Measurements from ENCODE around the gene DENND4B. TPM values are rescaled to one million over a fixed set of nuclear protein-coding genes. Genes with fewer than 3 reads are reported as not detected.
A peak's percentile ranks its signal among the peaks of the same experiment; 100 is the strongest.

The DENND4B gene
- polyA plus RNA-seq, 5 donors: 37.1 to 53.7 (median 46.2) TPM

DNA sequence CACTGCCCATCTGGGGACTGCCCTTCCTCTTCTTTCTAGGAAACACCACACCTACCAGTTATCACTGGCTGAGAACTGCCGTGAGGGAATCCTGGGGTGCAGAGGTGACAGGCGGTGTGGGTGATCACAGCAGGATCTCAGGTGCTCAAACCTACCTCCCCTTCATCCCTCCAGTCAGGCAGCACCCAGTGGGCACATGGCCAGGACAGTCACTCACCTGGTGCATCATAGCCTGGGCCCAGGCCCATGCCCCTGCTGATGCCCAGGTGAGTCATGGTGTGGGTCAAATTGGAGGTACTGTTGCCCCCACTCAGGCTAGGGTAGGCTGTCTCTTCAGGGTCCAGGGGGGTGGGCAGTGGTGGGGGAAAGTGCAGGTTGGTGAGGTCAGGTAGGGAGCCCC, 5.3 kb upstream of the DENND4B start:
- no peak for DNase-seq

DNA sequence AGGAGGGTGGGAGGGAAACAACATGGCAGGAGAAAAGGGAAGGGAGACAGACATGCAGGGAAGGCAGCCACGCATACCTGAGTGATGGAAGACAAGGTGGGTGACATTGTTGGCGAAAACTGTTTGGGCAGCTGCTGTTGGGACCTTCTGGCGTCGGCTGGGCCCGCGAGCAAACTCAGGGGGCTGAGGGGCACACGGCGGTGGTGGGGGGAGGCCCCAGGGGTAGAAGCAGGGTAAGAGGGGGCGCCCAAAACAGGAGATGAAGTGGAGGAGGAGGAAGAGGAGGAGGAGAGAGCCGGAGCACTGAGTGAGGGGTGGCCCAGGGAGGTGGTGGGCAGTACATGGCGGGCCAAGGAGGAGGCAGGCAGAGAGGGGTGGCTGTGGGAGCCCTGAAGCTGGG, 4.7 kb upstream of the DENND4B start:
- no peak for DNase-seq

DNA sequence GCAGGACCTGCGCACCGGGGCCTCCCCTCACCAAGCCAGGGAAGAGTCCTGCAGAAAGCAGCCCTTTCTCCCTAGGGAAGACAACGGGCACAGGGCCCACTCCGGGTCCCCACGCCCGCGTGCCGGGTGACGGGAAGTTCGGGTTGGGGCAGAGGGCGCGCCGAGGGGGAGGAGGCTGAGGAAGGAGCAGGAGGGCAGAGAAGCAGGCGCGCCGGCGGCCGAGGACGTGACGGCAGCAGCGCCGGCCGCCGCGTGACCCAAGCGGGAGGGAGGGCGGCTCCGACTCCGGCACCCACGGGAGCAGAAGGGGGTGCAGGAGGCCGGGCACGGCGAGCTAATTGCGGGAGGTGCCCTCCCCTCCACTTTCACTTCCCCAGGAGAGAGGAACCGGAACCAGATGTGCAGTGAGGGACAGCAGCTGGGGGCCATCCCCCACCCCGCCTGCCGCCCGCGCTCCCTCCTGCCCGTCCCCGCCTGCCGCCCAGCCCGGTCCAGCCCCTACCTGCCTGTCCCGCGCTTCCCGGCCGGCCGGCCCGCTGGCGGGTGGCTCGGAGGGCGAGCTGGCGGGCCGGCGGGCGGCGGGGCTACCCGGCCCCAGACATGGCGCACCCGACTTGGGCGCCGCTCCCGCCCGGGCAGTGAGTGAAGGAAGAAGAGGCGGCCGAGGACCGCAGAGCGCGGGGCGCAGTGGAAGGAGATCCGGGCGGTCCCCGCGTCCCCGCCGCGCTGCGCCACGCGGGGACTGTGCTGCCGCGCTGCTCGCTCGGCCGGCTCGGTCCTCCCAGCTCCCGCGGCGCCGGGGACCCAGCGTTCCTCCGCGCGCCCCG, 510 bp downstream of the DENND4B start:
- peak in 1 of 2 donors; percentile 61 for DNase-seq

DNA sequence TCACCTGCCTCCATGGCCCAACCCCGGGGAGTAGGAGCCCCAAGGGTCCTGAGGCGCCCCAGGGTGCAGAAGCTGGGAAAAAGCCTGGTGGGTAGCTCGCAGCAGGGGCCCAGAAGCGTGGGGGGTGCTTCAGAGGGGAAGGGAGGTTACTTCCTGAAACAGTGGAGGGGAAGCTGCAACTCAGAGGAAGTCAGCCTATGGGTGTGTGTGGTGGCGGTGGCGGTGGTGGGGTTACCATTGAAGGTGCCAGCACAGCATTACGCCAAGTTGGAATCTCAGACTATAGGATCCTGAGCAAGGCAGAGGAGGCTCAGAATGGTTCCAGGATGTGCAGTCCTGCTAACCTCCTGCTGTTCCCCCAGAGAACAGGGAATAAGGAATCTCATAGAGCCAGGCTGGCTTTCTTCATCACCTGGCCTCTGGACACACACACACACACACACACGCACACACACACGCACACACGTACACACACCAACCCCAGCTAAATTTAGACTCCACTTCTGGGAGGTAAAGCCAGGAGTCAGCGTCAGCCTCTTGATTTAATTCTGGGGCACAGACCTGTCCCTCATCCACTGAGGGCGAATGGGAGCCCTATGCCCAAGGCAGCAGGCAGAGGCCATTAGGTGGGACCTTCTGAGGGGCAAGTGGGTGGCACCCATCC, 1.3 kb downstream of the DENND4B start:
- DNase-seq: peak in 1 of 2 donors; percentile 33

DNA sequence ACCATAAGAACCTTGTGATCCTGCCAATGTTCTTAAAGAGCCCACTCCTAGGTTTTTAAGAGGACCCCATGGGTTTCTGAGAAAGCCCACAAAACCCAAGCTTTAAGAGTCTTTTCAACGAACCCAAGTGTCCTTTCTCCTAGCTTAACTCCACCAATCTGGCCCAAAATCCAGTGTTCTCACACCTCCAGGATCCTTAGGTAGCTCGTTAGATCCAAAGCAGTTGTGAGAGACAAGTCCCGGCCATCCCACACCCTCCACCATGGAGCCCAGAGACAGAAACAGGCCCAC, 1.7 kb downstream of the DENND4B start:
- DNase-seq: no peak

DNA sequence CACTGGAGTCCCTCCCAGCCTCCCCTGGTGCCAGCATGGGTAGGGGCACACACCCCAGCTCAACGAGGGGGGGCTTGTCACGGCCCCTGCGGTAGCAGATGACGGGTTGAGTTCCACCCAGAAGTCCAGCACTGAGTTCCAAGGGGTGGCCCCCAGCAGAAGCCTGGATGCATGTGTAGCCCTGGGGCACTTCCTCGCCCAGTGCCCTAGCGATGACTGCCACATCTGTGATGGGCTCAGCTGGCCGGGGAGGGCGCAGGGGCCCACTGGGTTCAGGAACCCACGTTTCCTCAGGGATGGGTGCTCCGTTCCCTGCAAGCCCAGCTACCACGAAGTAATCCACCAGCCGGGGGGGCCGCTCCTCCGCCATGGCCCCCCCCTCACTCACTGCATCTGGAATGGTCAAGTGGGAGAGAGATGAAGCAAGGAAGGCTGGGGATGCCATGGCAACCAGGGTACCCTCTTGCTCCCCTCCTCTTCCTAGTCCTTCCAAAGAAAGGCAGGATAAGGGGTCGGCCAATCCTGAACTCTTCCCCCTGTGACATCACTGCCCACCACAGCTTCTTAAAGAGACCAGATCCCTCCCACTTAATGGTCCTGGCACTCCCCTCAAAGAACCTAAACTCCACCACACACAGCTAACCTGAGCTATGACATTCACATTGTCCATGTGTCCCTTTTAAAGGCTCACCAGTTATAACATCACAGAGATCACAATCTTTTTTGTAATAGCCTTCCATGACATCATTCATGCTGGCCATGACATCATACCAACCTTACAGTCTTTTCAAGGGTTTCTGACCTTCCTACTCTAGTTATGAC, 2.3 kb downstream of the DENND4B start:
- DNase-seq: no peak

DNA sequence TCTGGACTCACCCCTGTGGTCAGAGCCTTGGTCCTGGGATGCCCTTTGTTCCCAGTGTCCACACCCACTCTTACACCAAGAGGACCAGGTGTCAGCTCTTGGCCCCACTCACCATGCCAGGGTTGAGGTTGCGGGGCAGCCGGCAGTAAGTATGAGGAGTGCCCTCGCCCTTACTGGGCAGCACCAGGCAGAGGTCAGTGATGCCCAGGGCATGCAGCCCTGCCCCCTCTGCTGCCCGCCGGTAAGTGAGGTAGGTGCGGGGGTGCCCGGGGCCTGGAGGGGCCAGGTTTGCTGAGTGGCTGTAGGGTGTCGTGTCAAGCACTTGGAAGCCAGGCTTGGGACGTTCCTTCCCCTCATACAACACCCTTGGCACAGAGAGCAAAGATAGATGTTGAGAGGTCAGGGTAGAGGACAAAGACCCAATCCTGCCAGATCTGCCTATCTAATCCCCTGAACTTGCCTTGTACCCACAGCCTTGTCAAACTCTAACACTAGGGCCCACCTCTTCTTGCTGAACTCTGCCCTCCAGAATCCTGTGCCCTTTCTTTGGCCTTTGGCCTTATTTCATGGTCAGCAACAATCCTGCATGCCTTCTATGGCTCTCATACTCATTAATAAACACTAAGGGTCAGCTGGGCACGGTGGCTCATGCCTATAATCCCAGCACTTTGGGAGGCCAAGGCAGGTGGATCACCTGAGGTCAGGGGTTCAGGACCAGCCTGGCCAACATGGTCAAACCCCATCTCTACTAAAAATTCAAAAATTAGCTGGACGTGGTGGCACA, 3.6 kb downstream of the DENND4B start:
- DNase-seq: no peak

DNA sequence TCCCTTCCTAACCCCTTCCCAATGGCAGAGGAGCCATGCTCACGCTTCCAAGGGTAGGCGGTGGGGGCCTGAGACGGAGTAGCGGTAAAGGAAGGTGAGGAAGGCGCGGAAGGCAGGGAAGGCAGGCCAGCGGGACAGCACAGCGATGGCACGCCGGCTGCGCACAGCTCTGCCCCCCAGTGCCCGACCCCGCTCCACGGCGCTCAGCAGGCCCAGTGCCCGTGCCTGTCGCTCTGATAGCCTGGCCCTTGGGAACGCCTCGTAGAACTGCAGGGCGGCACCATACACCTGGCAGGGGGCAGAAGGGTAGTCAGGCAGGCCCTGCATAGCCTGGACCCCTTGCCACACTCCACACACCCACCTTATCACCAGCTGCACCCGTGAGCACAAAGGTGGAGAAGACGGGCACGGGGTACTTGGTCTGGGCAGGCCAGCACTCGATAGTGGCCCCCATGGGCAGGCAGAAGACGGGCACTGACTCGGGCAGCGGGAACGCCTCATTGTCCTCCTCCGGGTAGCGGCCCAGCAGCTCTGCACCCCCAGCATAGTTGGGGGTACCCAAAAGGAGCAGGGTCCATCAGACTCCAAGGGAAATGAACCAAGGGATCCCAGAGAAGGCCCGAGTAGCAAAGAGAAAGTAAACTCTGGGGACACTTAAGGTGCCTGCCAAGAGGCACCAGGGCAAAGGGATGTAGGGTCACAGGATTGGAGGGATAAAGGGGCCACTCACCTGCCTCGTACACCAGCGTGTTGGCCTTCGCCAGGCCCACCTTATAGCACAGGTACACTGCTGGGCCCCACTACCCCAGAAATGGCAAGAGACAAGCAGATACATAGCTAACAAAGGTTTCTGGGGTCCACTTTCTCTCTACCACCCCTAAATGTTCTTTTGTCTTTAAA, 4.4 kb downstream of the DENND4B start:
- DNase-seq: no peak

DNA sequence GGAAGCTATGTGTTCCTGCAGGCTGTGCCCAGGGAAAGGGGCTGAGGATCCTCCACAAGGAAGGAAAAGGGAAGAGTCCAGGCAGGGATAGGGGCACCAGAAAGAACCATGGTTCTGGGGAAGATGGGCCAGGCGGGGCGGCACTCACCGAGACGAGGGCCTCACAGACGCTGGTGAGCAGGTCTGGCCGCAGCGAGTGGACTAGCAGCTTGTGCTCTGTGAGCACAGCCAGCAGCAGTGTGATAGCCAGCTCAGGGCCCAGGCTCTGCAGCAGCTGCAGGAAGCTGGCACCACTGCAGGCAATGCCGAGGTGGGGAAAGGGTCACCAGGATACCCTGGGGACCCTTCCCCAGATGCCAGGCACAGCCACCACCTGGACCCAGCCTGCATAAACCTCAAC, 5.8 kb downstream of the DENND4B start:
- no peak for DNase-seq

DNA sequence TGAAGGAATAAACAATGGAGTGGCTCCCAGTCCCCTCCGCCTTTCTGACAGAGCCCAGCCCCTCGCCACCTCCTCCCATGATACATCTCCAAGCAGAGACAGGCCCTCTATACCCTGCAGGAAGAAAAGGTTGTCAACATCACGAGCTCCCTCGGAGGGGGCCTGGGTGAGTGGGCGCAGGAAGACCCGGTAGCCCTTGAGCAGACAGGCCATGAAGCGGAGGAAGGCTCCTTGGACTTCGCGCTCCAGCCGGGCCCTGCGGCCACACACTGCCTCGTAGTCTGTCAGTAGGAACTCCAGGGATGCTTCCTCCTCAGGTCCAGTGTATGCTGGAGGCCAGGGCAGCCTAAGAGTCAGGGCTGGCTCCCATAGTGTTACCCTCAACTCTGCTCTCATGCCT, 7.0 kb downstream of the DENND4B start:
- no peak for DNase-seq

DNA sequence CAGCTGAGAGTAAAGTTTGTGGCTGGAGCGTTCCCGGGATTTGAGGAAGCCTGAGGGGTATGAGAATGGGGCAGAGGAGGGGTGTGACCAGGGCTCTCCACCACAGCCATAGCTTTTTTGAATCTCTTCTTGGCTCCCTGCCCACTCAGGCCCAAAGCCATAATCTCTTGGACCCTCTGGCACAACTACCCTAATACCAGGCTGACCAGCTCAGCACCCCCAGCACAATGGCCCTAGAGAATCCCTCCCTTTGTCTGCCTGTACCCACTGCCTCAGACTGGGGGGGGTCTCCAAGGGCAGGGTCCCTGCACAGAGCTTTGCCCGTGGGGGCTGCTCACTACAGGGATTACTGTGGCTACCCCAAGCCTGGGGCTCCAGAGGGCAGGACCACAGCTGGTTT, 7.5 kb downstream of the DENND4B start:
- no peak for DNase-seq

DNA sequence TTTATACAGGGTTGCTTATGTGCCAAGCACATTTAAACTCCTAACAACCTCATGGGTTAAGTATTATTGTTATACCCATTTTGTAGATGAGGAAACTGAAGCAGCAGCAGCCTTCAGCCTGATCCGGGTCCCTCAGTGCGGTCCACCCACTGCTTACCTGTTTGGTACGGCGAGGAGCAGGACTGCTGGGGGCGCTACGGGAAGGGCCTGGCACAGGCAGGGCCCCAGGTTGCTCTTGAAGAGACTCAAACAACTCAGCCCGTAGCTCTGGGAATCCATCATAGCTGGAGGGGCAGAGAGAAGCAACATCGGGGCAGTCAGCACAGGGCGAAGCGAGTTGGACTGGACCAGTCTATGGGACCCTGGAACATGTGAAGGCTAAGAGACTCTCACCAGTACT, 9.2 kb downstream of the DENND4B start:
- DNase-seq: no peak

DNA sequence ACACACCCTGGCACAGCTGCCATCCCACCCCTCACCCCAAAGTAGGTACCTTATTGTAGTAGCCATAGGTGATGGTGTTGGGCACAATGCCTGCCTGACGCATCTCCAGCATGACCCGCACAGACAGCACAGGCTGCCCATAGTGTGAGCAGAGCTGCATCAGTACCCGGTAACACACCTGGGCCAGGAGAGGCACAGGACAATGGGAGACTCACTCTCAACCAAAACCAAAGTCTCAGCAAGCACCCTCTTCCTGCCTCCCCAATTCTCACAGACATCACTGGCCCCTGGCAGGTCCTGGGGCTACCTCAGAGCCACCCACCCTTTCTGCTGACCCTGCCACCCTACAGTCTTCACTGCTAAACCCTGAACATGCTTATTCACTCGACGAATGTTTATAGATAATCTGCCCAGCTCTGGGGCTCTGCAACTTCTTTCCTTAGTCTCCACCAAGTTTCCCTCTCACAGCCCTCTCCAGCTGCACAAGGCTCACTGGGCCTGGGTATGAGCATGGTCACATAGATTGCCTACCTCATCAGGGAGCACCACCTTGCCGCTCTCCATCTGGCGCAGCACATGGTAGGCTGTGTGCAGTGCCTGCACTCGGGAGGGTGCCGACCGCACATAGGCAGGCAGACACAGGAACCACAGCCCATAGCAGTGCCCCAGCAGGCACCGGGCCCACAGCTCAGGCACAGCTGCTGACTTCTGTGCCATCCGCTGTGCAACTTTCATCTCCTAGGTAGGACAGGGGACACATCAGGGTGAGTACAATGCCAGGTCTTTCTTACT, 10.3 kb downstream of the DENND4B start:
- DNase-seq: no peak

DNA sequence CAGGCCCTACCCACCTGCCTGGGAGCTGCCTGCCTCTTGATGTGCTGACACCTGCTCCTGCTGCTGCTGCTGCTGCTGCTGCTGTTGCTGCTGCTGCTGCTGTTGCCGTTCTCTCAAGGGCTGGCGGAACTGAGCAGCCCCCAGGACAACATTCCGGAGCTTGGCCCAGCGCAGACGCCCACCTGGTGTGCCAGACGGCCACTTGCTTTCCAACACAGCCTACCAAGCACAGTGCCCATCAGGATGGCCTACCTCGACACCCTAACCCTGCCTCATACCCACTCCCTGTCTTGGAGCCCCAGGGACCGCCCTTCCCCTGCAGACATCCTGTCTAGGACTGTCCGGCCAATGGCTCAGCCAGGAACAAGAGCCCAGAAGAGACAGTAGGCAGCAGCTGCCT, 11.8 kb downstream of the DENND4B start:
- no peak for DNase-seq

DNA sequence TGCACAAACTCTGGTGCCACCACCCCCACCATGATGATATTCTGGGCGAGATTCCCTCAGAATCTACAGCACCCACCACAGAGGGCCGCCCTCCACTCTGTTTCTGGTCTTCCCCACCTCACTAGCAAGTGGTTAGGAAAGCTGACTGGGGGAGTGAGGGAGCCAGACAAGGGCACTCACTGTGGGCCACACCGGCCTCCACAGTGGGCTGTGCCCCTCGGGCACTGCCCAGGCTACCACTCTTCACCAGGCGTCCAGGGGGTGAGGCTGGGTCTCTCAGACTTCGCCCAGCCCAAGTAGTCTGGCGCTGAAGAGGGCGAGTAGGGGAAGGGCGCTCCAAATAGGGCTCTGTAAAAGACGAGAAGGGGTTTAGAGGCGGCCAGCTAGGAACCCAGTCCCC, 12.6 kb downstream of the DENND4B start:
- no peak for DNase-seq

DNA sequence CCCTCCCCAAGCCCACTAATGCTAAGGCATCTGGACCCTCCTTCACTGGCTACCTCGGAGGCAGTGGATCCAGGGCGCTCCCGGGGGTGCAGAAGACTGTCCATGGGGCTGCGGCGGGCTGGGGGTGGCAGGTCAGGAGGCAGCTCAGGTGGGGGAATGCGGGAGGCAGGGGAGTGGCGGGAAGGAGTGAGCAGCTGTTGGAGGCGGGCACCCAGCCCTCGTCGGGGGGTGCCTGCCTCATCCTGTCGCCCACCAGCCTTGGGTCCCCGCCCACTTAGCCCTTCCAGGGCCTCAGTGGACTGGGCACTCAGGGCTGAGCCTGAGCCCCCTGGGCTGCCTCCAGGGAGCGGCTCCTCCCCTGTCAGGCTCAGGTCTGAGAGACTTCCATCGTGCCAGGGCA, 13.1 kb downstream of the DENND4B start:
- DNase-seq: no peak

DNA sequence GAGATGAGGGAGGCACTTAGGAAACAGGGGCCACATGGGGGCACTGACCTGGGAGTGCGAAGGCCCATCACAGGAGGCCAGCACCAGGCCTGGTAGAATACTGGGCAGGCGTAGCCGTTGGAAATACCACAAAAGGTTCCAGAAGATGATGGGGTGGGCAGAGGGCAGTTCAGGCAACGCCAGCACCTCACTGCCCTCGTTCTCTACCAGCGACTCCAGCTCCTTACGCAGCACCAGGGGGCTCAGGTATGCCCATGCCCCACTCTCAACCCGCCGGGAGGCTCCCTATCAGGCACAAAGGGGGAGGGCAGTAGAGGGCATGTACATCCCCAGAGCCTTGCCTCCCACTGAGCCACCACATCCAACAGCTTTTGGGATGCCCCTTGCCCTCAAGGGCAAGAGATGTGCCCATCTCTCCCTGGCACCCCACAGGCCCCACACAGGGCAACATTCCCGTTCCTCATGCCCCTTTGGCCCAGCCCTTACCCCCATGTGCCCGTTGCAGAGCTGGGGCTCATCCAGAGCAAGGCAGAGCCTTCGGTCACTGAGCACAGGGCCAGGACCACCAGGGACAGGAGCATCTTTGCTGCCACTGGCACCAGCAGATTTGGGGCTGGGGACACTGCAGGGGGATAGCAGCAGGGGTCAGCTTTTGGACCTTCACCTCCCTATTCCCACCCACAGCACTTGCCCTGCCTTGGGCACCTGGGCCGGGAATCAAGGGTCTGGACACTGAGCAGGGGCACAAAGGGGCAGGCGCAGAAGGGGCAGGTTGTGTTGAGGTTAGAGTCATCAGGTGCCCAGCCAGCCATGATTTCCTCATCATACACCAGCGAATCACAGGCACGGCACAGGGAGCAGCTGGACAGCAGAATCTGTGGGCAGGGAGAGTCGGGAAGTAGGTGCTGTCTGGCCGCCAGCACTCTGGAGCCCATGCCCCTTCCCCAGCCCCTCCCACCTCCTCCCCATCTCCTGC, 14.1 kb downstream of the DENND4B start:
- no peak for DNase-seq

DNA sequence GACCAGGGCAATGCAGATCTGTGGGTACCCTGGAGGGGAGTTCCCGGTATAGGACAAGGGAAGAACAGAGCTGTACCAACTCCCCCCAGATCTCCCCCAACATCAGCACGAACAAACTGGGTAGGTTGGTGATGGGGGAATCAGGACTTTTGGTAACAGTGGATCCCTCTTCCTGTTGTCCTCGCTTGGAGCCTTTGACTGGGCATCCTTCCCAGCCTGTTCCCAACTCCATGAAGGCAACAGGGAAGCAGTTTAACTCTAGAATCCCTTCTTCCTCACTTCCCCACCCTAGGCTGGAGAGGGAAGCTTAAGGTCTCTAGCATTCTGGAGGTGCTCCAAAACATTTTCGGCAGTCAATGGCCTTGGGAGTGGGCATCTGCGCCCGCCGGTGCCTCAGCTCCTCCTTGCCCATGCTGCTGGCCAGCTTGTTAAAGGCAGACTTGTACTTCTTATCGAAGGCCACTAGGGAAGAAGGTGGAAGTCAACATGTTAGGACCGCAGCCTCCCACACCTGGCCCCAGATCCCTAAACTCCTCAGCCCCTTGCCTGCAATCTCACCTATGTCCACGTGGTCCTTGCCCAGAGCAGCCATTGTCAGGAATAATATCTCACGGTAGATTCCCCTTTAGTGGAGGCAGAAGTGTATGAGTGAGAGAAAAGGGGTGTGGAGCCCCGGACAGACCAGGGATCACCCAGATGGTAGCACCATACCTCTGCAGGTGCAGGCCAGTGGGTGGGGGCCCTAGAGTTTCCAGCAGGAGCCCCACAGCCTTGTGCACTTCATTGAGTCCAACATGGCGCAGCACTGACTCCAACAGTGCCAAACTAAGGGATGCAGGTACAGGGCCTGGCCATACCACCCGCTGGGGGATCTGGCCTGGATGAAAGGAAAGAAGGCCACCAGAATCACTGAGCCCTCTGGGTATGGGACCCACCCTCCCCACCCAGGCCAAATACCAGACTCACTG, 16.3 kb downstream of the DENND4B start:
- DNase-seq: no peak
